Activated naive CD8-positive, alpha-beta T cell treated with anti-CD3 and anti-CD28 coated beads, Interleukin-2, amount 10 ng/mL, durations not matched to agents 7 days and 5 days (primary cell): ENCODE data around the gene WEE2. TPM values are rescaled to one million over a fixed set of nuclear protein-coding genes. Genes with fewer than 3 reads are reported as not detected.

ENCODE experiments used
- ATAC-seq: fragments of 150-1000 bp; cut with Tn5 transposase; one replicate; pipeline ENCODE4 v1.10.0; 2021; ENCODE audit warnings: low read depth, moderate library complexity
- POLR2A ChIA-PET: fragments of 350-600 bp; sonication (Branson Sonifier 250); formaldehyde crosslinking; loops from one replicate; lab custom pipeline; 2021; ENCODE audit warnings: antibody characterized with exemption; lab: Charles Lee
- DNase-seq: peaks from one replicate; pipeline ENCODE4 v3.0.0; 2021
- H3K27ac Mint-ChIP-seq: one replicate; pipeline ENCODE4 v1.8.0; 2022; ENCODE audit warnings: mild to moderate bottlenecking, mixed read lengths
- H3K27me3 Mint-ChIP-seq: one replicate; pipeline ENCODE4 v1.8.0; 2022; ENCODE audit warnings: mild to moderate bottlenecking, moderate library complexity, mixed read lengths
- H3K36me3 Mint-ChIP-seq: one replicate; pipeline ENCODE4 v1.8.0; 2021; ENCODE audit warnings: mild to moderate bottlenecking, mixed read lengths
- H3K4me1 Mint-ChIP-seq: one replicate; pipeline ENCODE4 v1.8.0; 2021; ENCODE audit warnings: mixed read lengths
- H3K4me3 Mint-ChIP-seq: one replicate; pipeline ENCODE4 v1.8.0; 2022; ENCODE audit warnings: mild to moderate bottlenecking, moderate library complexity, mixed read lengths
- H3K9me3 Mint-ChIP-seq: one replicate; pipeline ENCODE4 v1.8.0; 2021; ENCODE audit warnings: mixed read lengths
- total RNA-seq, 2 experiments: library from RNA; stranded (reverse); gene quantifications; one replicate each; pipeline ENCODE4 v1.2.3, GENCODE V29; 2021

WEE2 gene
- total RNA-seq, 2 experiments from 2014 or later, result not detected

DNA sequence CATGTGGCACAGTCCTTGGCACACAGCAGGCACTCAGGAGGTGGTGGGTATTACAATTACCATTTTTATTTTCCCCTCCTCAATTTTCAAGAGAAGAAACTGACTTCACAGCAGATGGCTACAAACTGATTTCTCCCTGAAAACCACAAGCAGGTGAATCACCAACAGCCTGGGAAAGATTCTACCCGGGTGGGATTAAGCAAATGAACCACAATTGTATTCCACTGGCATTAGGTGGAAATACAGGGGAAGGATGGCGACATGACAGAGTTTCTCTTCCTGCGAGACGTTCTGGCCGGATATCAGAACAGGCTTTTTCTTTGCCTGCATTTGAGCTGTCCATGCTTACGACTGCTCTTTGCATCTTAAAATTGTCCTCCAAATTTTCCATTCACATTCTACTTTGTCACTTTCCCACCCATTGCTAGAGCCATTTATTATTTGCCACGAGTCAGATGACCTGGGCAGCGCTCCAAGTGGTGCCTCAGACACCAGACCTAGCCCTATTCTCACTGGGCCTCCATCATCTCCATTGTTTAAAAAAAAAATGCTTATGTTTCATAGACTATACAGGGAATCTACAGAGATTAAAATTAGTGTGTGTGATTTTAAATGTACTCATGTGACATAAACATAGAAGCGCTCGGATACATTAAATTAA lies 10.8 kb upstream of the WEE2 start:
- POLR2A ChIA-PET, result no interaction called here
- H3K27me3 Mint-ChIP-seq, result no peaks in the 10 kb centered on the region
- H3K4me1 Mint-ChIP-seq, result peaks cover 36% of the 10 kb centered on the region
- H3K36me3 Mint-ChIP-seq, result peaks cover 18% of the 10 kb centered on the region
- H3K4me3 Mint-ChIP-seq, result no peak overlapping the region
- H3K9me3 Mint-ChIP-seq, result no peaks in the 10 kb centered on the region
- H3K27ac Mint-ChIP-seq, result no peak overlapping the region
- ATAC-seq (no peak), DNase-seq (no peak)

DNA sequence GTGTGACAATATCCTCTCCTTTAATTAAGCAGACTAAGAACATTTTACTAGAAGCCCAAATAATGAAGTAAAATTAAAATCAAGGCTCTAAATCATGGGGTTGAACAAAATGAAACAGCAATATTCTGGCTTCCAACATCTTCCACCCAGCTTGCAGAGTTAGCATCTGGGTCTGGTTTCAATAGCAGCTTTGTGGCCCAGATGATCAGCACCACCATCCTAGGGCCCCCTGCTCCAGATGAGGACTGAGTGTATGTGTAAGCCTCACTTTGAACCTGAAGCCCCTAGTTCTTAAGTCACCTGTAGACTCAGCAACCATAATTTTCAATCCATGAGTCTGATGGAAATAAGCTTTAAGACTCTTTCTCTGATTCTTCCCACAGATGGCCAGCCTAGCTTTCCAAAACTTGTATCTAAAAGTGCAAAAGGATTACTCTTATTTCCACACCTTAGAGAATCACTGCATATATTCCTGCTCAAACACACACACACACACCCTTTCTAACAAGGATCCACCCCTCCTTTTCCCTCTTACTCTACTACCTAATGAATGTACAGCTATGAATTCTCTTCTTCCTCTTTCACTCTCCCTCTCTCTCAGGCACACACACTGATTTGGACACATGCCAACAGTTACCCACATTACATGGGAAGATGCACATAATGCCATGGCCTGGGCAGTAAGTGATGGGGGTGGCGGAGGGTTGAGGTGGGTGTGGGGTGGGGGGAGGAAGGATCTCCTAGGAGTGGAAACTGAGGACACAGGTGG lies 9.7 kb upstream of the WEE2 start:
- Mint-ChIP-seq H3K27me3 (peaks cover 11% of the 10 kb centered on the region), H3K9me3 (no peaks in the 10 kb centered on the region), H3K4me3 (peak overlapping the region; percentile 21), H3K27ac (no peak overlapping the region), H3K4me1 (peaks cover 38% of the 10 kb centered on the region), H3K36me3 (peaks cover 18% of the 10 kb centered on the region)
- no peak for DNase-seq
- POLR2A ChIA-PET, result no interaction called here
- no peak for ATAC-seq

DNA sequence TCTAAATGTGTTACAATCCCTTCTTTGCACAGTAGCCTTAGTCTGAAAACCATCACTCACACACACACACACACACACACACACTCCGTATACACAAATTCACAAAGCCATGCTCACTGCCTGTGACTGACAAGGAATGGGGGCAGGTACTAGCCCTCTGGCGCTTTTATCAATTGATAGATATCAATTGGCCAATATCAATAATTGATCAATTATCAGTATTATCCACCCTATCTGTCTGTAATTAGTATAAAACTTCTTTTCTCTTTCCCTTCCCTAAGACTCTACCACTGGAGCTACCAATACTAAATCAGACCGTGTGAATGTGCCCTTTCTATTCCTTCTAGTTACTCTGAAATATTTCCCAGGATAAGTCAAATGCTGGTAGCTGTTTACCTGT lies 8.3 kb upstream of the WEE2 start:
- DNase-seq (no peak), ATAC-seq (no peak)
- POLR2A ChIA-PET, result no interaction called here
- Mint-ChIP-seq H3K27ac (no peak overlapping the region), H3K9me3 (no peaks in the 10 kb centered on the region), H3K4me1 (peaks cover 38% of the 10 kb centered on the region), H3K27me3 (peaks cover 21% of the 10 kb centered on the region), H3K4me3 (peak overlapping the region; percentile 79), H3K36me3 (peaks cover 13% of the 10 kb centered on the region)

DNA sequence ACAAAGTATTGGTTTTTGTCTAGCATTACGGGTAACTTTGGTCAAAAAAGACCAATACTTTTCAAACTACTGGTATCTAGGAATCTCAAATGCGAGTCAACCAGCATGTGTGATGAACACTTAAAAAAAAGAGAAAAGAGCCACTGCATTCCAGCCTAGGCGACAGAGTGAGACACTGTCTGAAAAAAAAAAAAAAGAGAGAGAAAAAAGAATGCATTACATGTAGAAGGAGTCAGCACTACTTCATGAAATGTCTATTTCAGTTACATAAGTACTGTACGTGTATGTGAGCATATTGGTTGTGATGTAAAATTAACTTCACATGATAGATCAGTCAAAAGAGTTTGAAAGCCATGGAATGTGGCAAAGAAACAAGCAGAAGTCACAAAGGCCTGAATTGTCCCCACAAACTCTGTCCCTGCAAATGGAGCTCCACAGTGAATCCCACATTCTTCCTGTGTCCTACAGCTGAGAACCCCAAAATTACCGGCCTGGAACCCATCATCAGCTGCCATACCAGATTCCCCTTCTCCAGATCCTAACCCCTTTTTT lies 7.8 kb upstream of the WEE2 start:
- peak overlapping the region; percentile 79 for H3K4me3 Mint-ChIP-seq
- peaks cover 13% of the 10 kb centered on the region for H3K36me3 Mint-ChIP-seq
- H3K27me3 Mint-ChIP-seq, result peaks cover 21% of the 10 kb centered on the region
- H3K9me3 Mint-ChIP-seq, result no peaks in the 10 kb centered on the region
- H3K4me1 Mint-ChIP-seq, result peaks cover 38% of the 10 kb centered on the region
- ATAC-seq (no peak), DNase-seq (no peak)
- POLR2A ChIA-PET, result interaction anchor here (1.6 to 3.6 kb wide), 3 partner anchors 14 to 38 kb away, joined by 4 to 36 read pairs (median 7); partner anchors contain the start of gene SSBP1
- H3K27ac Mint-ChIP-seq, result peak overlapping the region; percentile 87

DNA sequence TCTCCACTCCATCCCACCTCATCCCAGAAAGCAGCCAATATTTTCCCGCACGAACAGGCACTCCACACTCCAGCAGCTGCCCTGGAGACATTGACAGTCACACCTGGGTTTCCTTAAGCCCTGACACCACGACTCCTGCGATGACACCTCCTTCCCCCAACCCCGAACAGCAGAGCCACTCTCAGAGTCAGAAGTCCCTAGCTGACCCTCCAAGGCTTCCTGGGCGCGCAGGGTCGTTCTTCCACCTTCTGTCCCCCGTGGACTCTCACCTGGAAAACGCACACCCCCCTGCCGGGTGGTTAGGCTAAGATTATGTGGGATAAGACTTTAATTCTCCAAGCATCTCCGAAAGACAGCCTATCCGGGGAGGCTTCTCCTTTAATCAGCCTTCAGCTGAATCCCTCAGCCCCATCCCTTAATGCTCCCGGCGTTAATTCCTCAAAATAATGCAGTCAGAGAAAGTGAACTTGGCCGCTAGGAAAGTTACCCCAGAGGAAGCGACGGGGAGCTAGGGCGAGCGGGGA lies 7.2 kb upstream of the WEE2 start:
- Mint-ChIP-seq H3K4me1 (peaks cover 37% of the 10 kb centered on the region), H3K4me3 (peak overlapping the region; percentile 79), H3K27ac (peak overlapping the region; percentile 87), H3K9me3 (no peaks in the 10 kb centered on the region), H3K36me3 (peaks cover 13% of the 10 kb centered on the region), H3K27me3 (peaks cover 21% of the 10 kb centered on the region)
- DNase-seq, result peak; percentile 36
- no peak for ATAC-seq
- POLR2A ChIA-PET, result interaction anchor here (0.9 to 3.6 kb wide), 8 partner anchors 11 to 142 kb away, joined by 3 to 36 read pairs (median 4); partner anchors contain the start of gene SSBP1

DNA sequence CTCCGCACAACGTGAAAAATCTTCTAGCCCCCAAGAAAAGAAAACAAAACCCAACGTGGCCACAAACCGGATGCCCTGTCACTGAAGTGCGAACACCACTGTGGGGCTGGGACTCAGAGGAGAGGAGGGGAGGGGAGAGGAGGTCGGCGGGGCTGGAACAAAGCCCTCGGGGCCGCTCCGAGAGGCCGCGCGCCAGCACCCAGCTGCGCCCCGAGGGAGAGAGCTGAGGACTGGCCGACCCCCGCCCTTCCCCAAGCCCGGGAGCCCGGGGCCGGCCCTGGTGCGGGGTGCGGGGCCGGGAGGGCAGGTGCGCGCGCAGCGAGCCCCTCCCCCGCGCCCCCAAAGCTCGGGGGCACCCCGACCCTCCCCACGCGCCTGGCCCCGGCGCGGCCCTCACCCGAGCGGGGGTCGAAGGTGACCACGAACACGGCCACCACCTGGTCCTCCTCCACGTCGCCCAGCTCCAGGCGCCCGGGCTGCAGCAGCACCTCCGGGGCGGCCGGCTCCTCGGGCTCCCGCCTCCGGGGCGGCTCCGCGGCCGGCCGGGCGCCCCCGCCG lies 6.6 kb upstream of the WEE2 start:
- POLR2A ChIA-PET, result interaction anchor here (0.9 to 3.6 kb wide), 8 partner anchors 10 to 142 kb away, joined by 3 to 36 read pairs (median 4); partner anchors contain the start of gene SSBP1
- ATAC-seq, result peak; percentile 86
- Mint-ChIP-seq H3K27me3 (peaks cover 21% of the 10 kb centered on the region), H3K27ac (peak overlapping the region; percentile 87), H3K36me3 (peaks cover 11% of the 10 kb centered on the region), H3K4me3 (peak overlapping the region; percentile 79), H3K4me1 (peaks cover 34% of the 10 kb centered on the region), H3K9me3 (no peaks in the 10 kb centered on the region)
- DNase-seq, result peak; percentile 77

DNA sequence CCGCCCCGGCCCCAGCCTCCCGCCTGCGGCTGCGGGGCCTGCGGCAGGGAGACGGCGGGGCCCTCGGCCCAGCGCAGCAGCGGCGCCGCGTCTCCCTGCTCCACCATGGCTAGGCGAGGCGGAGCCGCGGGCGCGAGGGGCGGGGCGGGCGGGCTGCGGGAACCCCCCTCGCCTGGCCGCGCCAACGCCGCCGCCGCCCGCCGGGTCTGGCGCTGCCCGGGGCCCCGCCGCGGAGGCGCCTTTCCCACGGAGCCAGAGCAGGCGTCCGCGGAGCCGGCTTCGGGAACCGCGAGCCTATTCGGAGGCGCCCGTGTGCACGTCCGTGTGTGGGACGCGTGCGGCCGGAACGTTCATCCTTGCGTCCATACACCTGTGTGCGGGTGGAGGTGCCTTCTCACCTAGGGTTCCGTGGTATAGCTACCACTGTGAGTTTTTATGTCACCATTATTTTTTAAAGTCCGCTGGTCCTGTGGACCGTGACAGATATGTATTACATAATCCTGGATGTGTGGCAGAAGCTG lies 6.0 kb upstream of the WEE2 start, which contains the start of gene DENND11:
TSS of gene DENND11 (minus strand) at position 120 of the 521 bp plus-strand sequence. CDS start at position 107, 13 bp downstream.
- ATAC-seq (peak; percentile 66), DNase-seq (peak; percentile 75)
- POLR2A ChIA-PET, result interaction anchor here (1.0 to 3.6 kb wide), 6 partner anchors 10 to 39 kb away, joined by 3 to 36 read pairs (median 4); partner anchors contain the start of gene SSBP1
- H3K4me1 Mint-ChIP-seq, result peaks cover 34% of the 10 kb centered on the region
- peaks cover 10% of the 10 kb centered on the region for H3K36me3 Mint-ChIP-seq
- H3K27ac Mint-ChIP-seq, result peak within 1 kb of the TSS; percentile 87
- H3K9me3 Mint-ChIP-seq, result no peaks in the 10 kb centered on the region
- peaks cover 24% of the 10 kb centered on the region for H3K27me3 Mint-ChIP-seq
- peak within 1 kb of the TSS; percentile 79 for H3K4me3 Mint-ChIP-seq

DNA sequence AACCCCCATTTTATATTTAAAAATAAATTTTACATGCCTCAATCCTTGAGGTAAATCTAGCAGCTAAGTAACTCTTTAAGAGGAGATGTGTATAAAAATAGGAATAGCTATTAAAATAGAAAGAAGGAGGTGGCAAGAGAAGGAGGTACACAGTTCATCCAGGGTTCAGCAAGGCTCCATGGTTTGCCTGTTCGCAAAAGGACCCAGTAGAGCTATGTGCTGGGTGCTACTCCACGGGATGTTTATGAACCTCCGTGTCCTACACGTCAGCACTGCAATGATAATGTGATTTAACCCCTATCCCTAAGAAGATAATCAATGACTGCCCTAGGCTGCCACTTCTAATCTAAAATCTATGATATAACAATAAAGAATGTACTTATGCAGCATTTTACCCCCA lies 5.3 kb upstream of the WEE2 start:
- Mint-ChIP-seq H3K9me3 (no peaks in the 10 kb centered on the region), H3K4me1 (peaks cover 30% of the 10 kb centered on the region), H3K27me3 (peaks cover 26% of the 10 kb centered on the region), H3K36me3 (peaks cover 7% of the 10 kb centered on the region), H3K4me3 (no peak overlapping the region), H3K27ac (no peak overlapping the region)
- ATAC-seq, result no peak
- POLR2A ChIA-PET, result interaction anchor here (3.6 kb wide), 1 partner anchor 35 kb away, joined by 36 read pairs; the partner anchor contains the start of gene SSBP1
- DNase-seq, result no peak

DNA sequence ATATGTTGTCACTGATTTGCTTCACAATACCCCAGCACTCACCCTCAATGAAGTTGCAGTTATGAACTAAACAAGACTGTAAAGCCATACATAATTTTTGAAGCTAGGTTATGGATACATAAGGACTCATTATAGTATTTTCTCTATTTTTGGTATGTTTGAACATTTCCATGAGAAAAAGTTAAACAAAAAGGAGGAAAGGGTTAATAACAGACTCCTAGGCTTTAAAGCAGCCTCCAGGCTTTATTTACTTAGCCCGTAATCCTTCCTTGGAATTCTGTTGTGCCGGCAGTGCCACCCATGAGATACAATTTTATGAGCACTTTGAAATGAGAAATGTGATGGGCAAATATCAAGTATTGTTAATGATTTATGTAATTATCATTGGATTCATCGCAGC lies 4.0 kb upstream of the WEE2 start:
- H3K36me3 Mint-ChIP-seq, result peaks cover 2% of the 10 kb centered on the region
- POLR2A ChIA-PET, result no interaction called here
- H3K4me3 Mint-ChIP-seq, result no peak overlapping the region
- DNase-seq (no peak), ATAC-seq (no peak)
- no peak overlapping the region for H3K27ac Mint-ChIP-seq
- peaks cover 26% of the 10 kb centered on the region for H3K27me3 Mint-ChIP-seq
- H3K4me1 Mint-ChIP-seq, result peaks cover 19% of the 10 kb centered on the region
- H3K9me3 Mint-ChIP-seq, result no peaks in the 10 kb centered on the region

DNA sequence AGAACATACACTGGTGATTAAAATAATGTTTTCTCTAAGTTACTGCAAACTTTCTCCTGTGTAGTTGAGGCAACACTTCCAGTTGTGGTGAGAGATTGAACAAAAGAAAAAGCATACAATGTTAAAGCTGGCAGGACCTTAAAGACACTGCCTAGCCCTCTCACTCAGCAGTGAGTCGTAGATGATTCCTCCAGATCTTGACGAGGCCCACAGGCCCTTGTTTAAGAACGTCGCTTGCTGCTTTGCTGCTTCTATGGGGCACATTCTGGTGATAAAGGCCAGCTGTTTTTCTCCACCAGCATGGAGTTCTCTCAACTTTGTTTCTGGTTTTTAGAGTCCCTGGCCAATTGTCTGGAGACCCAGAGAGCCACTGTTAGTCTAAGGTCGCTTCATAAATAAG lies 3.4 kb upstream of the WEE2 start:
- ATAC-seq, result no peak
- POLR2A ChIA-PET, result no interaction called here
- Mint-ChIP-seq H3K27ac (no peak overlapping the region), H3K9me3 (no peaks in the 10 kb centered on the region), H3K36me3 (peaks cover 2% of the 10 kb centered on the region), H3K4me3 (no peak overlapping the region), H3K27me3 (peaks cover 26% of the 10 kb centered on the region), H3K4me1 (peaks cover 14% of the 10 kb centered on the region)
- no peak for DNase-seq

DNA sequence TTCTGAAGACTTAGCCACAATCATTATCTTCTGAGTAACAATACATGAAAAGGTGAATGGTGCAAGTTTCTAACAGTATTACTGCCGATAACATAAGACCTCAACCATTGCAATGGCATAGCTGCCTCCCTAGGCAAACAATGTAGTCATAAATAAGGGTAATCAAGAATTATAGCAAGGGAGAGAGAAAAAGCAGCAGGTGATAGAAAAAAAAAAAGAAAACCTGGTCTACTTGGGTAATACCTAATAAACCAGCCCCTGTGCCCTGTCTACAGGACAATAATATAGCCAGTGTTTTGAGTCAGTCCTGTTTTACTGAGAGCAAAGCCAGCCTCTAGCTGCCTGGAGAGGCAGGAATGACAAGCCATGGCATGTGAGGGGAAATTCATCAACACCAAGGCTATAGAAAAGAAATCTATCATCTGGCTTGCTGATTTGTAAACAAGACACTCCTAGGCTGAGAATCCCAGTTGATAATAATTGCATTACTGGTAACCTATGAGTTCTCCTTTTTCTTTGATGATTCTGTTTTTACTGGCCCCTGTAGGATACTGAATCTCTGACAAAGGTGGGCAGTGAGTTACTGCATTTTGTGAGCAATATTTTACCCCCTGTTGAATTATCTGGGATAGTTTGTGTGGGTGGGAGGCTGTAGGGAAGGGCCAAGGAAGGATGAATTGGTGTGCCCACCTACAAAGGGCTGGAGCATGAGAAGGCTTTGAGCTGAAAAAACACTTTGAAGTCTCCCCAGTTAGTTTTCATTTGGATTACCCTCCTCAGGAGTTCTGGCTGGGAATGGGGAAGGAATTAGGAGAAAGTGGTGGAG lies 1.7 kb upstream of the WEE2 start:
- H3K9me3 Mint-ChIP-seq, result no peaks in the 10 kb centered on the region
- no peak overlapping the region for H3K4me3 Mint-ChIP-seq
- DNase-seq (no peak), ATAC-seq (no peak)
- H3K27me3 Mint-ChIP-seq, result peaks cover 26% of the 10 kb centered on the region
- H3K4me1 Mint-ChIP-seq, result peaks cover 2% of the 10 kb centered on the region
- H3K27ac Mint-ChIP-seq, result no peak overlapping the region
- POLR2A ChIA-PET, result interaction anchor here (1.2 kb wide), 1 partner anchor 31 kb away, joined by 4 read pairs; no protein-coding TSS in a partner anchor
- H3K36me3 Mint-ChIP-seq, result peaks cover 1% of the 10 kb centered on the region

DNA sequence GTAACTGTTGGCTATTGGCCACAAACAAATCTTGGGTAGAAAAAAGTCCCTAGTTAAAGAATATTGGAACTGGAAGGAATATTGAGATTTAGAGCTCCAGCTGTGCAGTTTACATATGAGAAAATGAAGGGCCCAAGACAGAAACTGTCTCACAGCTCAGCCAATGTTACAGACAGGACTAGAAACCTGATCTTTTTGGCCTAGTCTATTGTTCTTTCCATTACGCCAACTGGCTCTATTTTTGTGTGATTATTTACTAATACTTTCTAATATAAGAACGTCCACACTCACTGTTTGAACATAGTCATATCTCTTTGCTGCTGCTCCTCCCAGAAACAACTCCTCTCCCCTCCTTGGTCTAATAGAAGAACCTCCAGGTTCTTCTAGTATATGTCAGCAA lies 1.2 kb downstream of the WEE2 start:
- Mint-ChIP-seq H3K36me3 (peaks cover 1% of the 10 kb centered on the region), H3K9me3 (no peaks in the 10 kb centered on the region), H3K27me3 (peaks cover 7% of the 10 kb centered on the region), H3K4me3 (no peak overlapping the region), H3K27ac (no peak overlapping the region), H3K4me1 (peaks cover 5% of the 10 kb centered on the region)
- ATAC-seq (no peak), DNase-seq (no peak)
- POLR2A ChIA-PET, result no interaction called here
